Retinal pigment epithelial cell (primary cell): Measurements from ENCODE around the gene OPHN1.
"Not testable (repeated sequence)": the region's sequence is repeated elsewhere in the genome, so short reads cannot be mapped to it uniquely, and the experiment has no call there.

Experiments
- DNase-seq: peaks from one replicate; pipeline ENCODE4 v3.0.0-alpha.2; 2010; ENCODE audit warnings: low read depth
- H3K4me3 ChIP-seq: 2 replicates; pipeline ENCODE4 v1.5.1; 2011; ENCODE audit warnings: mild to moderate bottlenecking, low read length, control low read depth, moderate library complexity
- CTCF ChIP-seq: conservative IDR thresholded peaks from 2 replicates; pipeline ENCODE4 v1.5.1; 2011; ENCODE audit warnings: low read depth, low read length, control low read depth, inconsistent platforms

OPHN1 gene

GRCh38 chrX:68354879-68355628, 78.2 kb downstream of the OPHN1 start:
- no peak for TF ChIP-seq CTCF
- DNase-seq: no peak
- no peak overlapping the region for H3K4me3 ChIP-seq

GRCh38 chrX:68345025-68345424, 88.3 kb downstream of the OPHN1 start:
- no peak for DNase-seq
- H3K4me3 ChIP-seq: no peak overlapping the region
- no peak for TF ChIP-seq CTCF

- no peak overlapping the region for H3K4me3 ChIP-seq
- no peak for TF ChIP-seq CTCF
- no peak for DNase-seq
These were observed 89.7 kb downstream of the OPHN1 start for GRCh38 chrX:68343551-68343950.

GRCh38 chrX:68332201-68332731, 101.0 kb downstream of the OPHN1 start:
- DNase-seq: no peak
- TF ChIP-seq CTCF: no peak
- no peak overlapping the region for H3K4me3 ChIP-seq

GRCh38 chrX:68326841-68327240, 106.5 kb downstream of the OPHN1 start:
- not testable (repeated sequence) for H3K4me3 ChIP-seq

GRCh38 chrX:68307769-68308168, 125.5 kb downstream of the OPHN1 start:
- peak; percentile 32 for DNase-seq
- H3K4me3 ChIP-seq: no peak overlapping the region

More at GRCh38 chrX:68326841-68327240, 106.5 kb downstream of the OPHN1 start:
- not testable (repeated sequence) for DNase-seq

GRCh38 chrX:68304602-68305001, 128.7 kb downstream of the OPHN1 start:
- no peak overlapping the region for H3K4me3 ChIP-seq
- no peak for TF ChIP-seq CTCF
- DNase-seq: no peak

More at GRCh38 chrX:68307769-68308168, 125.5 kb downstream of the OPHN1 start:
- TF ChIP-seq CTCF: no peak
